C1 segment of cervical spinal cord (tissue), 14 donors: ENCODE results near the gene VSIG10L2.
A peak's percentile ranks its signal among the peaks of the same experiment; 100 is the strongest.
"Not testable (repeated sequence)": the region's sequence is repeated elsewhere in the genome, so short reads cannot be mapped to it uniquely, and the experiment has no call there.

Source experiments
- DNase-seq, 14 donors: peaks; one replicate each; lab custom pipeline; 2025; lab: John Stamatoyannopoulos, UW

VSIG10L2 gene

DNA sequence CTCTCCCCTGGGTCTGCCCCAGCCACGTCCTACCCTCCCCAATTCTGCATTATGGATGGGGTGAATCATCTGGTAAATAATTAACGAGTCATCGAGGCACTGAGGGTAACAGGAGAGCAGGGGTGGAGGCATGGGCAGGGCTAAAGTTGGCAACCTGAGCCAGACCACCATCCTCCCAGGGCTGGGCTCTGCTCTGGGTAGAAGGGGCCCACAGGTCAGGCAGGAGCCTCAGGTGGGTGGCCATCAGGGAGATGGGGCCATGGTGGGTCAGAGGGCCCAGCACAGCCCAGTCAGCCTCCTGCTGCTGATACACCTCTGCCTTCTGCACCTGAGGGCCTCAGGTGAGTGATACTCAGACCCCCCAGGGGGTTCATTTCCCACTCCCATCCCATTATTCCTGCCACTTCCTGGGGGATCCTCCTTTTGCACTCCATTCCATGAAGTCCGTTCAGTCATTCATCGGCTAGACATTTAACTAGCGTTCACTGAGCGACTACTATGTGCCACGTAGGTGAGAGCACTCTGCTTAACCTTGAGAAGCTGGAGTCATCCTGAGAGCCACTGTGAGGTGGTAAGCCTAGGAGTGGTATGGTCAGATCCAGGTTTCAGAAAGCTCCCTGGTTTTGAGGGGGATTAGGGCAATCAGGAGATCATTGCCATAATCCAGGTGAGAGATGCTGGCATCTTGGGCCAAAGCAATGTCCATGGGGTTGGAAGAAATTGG, at the start of gene VSIG10L2:
Gene VSIG10L2, plus strand, starts transcription at position 248 of the 724 bp plus-strand sequence. Its CDS starts 12 bp downstream, at position 260.
- DNase-seq: no peak

DNA sequence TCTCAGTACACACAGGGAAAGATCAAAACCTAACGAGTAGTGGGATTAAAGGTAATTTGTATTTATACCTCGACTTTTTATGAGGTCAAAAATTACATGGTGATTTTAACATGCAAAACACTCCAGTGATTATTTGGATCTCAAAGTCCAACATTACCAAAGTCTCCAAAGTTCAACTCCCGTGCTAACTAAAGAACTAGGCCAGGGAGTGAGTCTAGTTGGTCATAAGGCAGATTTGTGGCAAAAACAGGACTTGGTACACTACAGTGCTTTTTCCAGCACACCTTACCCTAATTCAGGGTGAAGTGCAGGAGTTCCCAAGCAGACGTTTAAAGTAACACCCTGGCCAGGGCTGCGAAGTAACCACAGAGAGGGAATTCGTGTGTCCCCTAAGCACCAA, 44.0 kb upstream of the VSIG10L2 start:
- no peak for DNase-seq

DNA sequence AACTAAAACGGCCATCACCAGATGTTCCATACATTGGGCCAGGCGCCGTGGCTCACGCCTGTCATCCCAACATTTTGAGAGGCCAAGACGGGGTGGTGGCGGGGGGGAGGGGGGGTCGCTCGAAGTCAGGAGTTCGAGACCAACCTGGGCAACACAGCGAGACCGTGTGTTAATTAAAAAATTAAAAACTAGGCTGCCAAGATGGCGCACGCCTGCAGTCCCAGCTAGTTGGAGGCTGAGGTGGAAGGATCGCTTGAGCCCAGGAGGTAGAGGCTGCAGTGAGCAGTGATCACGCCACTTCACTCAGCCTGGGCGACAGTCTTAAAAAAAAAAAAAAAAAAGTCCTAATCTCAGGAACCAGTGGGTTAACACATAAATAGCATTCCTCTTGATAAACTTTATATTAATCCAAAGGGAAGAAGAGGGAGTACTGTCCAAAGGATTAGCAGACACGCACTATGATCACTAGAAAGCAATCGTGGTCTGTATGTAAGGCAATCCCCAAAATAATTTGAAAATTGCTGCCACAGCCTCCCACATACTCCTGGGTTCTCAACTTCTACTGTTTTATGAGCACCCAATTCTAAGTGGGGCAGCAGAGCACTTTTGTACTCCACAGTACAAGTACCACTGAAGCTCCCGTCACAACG, 43.4 kb upstream of the VSIG10L2 start:
- DNase-seq: no peak

GRCh38 chr11:125902927-125903710, 42.7 kb upstream of the VSIG10L2 start, which contains the start of gene PUS3:
Gene PUS3, minus strand, starts transcription at chr11:125903206. Its CDS starts 6,922 bp downstream, at chr11:125896284.
- DNase-seq: peak; percentile 19 to 94 (median 83)

- DNase-seq: peak in 7 of 14 donors; percentile 13 to 67 (median 27)
Observed at GRCh38 chr11:125903711-125904659, 41.9 kb upstream of the VSIG10L2 start, which contains the start of gene DDX25. Gene DDX25, plus strand, starts transcription at chr11:125904508. Its CDS starts 10 bp downstream, at chr11:125904518.

GRCh38 chr11:125904678-125905077, 41.2 kb upstream of the VSIG10L2 start:
- no peak for DNase-seq

GRCh38 chr11:125910226-125910849, 35.5 kb upstream of the VSIG10L2 start:
- no peak for DNase-seq

DNA sequence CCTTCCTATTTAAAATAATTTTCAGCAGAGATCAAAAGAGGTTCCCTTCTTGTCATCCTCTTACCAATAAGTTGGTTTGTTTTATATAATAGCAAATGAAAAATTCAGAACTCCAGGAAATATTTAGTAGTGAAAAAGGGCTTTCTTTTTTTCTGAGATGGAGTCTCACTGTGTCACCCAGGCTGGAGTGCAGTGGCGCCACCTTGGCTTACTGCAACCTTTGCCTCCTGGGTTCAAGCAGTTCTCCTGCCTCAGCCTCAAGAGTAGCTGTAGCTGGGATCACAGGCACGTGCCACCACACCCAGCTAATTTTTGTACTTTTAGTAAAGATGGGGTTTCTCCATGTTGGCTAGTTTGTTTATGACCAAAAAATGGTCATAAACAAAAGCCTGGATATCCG, 31.2 kb upstream of the VSIG10L2 start:
- not testable (repeated sequence) for DNase-seq

GRCh38 chr11:125916683-125917347, 29.0 kb upstream of the VSIG10L2 start:
- no peak for DNase-seq

- no peak for DNase-seq
Observed at GRCh38 chr11:125918140-125918840, 27.6 kb upstream of the VSIG10L2 start.

DNA sequence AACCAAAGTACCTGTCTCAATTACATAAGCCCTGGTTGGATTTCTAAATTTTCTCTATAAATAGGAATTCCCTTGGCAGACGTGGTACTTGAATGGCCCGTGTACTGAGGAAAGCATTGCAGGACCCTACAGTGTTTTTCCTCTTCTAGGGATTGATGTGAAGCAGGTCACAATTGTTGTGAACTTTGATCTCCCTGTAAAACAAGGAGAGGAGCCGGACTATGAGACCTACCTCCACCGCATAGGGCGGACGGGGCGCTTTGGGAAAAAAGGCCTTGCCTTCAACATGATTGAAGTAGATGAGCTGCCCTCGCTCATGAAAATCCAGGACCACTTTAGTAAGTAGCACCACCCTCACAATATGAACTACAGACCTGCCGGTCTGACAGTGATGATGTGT, 24.8 kb upstream of the VSIG10L2 start:
- no peak for DNase-seq

DNA sequence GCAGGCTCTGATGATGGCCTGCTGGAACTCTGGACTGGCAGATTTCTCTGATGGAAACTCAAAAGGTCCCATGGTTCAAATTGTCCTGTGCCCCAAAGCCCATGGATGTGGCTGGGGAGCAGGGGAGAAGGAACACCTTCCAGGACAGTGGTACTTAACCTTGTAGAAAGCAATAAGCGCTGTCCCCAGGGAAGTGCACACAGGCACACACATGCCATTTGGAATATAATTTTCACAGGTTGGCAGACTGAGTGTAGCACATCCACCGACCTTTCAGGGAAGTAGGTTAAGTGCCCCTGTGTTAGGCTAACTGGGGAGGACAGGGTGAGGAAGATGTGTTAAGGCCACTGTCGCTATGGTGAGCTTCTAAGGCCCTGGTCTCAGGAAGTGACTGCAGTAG, 23.7 kb upstream of the VSIG10L2 start:
- DNase-seq: no peak

GRCh38 chr11:125923012-125923579, 22.7 kb upstream of the VSIG10L2 start:
- peak in 7 of 14 donors; percentile 18 to 56 (median 26) for DNase-seq

- no peak for DNase-seq
Observed at GRCh38 chr11:125923633-125924032, 22.2 kb upstream of the VSIG10L2 start.

- DNase-seq: no peak
Observed at GRCh38 chr11:125924384-125925007, 21.3 kb upstream of the VSIG10L2 start.

GRCh38 chr11:125925247-125925740, 20.6 kb upstream of the VSIG10L2 start:
- no peak for DNase-seq

DNA sequence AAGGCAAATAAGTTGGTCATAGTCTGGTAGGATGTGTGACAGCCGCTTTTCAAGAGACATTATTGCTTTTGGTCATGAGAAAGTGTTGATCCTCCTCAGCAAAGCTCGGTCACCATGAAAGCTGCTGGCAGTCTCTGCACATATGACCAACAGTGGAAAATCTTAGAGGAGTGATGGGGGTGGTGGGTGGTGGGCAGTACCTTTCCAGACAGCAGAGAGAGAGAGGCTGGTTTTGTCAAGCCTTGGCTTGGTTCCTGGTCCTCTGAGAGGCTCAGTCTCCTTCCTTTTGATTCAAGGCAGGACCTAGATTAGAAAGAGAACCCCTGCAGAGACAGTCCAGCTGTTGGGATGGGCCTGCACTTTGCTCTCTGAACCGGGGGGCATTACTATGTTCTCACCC, 20.0 kb upstream of the VSIG10L2 start:
- no peak for DNase-seq

- no peak for DNase-seq
Observed at GRCh38 chr11:125926682-125927081, 19.2 kb upstream of the VSIG10L2 start.
